Right kidney (tissue), 9 donors: ENCODE data around the gene NUP85.
"Not testable (repeated sequence)": the region's sequence is repeated elsewhere in the genome, so short reads cannot be mapped to it uniquely, and the experiment has no call there.

ENCODE experiments used
- DNase-seq: peaks from one replicate; pipeline ENCODE4 v3.0.0-alpha.2; 2016
- long read RNA-seq, 8 donors: transcript quantifications; one replicate each; lab custom pipeline, GENCODE V29; 2026

The NUP85 gene, protein sequence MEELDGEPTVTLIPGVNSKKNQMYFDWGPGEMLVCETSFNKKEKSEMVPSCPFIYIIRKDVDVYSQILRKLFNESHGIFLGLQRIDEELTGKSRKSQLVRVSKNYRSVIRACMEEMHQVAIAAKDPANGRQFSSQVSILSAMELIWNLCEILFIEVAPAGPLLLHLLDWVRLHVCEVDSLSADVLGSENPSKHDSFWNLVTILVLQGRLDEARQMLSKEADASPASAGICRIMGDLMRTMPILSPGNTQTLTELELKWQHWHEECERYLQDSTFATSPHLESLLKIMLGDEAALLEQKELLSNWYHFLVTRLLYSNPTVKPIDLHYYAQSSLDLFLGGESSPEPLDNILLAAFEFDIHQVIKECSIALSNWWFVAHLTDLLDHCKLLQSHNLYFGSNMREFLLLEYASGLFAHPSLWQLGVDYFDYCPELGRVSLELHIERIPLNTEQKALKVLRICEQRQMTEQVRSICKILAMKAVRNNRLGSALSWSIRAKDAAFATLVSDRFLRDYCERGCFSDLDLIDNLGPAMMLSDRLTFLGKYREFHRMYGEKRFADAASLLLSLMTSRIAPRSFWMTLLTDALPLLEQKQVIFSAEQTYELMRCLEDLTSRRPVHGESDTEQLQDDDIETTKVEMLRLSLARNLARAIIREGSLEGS
- long read RNA-seq, donor 1, transcript NUP85-201 (19 exons, 2,121 nt) = major isoform, 7 of 42 reads
- long read RNA-seq, donor 1, partial matches to known transcripts = 31 of 42 reads
- long read RNA-seq, donor 1, other reads (novel, unspliced or antisense) = 0 of 42 reads
- long read RNA-seq, donor 2, transcript NUP85-201 (19 exons, 2,121 nt) = major isoform, 6 of 14 reads
- long read RNA-seq, donor 2, partial matches to known transcripts = 5 of 14 reads
- long read RNA-seq, donor 2, other reads (novel, unspliced or antisense) = 0 of 14 reads
- long read RNA-seq, donor 3, partial matches to known transcripts = 8 of 13 reads
- long read RNA-seq, donor 3, other reads (novel, unspliced or antisense) = 0 of 13 reads
- long read RNA-seq, donor 4, partial matches to known transcripts = 16 of 22 reads
- long read RNA-seq, donor 4, other reads (novel, unspliced or antisense) = 0 of 22 reads
- long read RNA-seq, donor 5, transcript NUP85-201 (19 exons, 2,121 nt) = major isoform, 9 of 38 reads
- long read RNA-seq, donor 5, partial matches to known transcripts = 26 of 38 reads
- long read RNA-seq, donor 5, other reads (novel, unspliced or antisense) = 0 of 38 reads
- long read RNA-seq, donor 6, partial matches to known transcripts = 9 of 12 reads
- long read RNA-seq, donor 6, other reads (novel, unspliced or antisense) = 0 of 12 reads
- long read RNA-seq, donor 7 = 0 reads
- long read RNA-seq, donor 8, partial matches to known transcripts = 13 of 16 reads
- long read RNA-seq, donor 8, other reads (novel, unspliced or antisense) = 0 of 16 reads

- DNase-seq = peak; percentile 100
Observed at GRCh38 chr17:75205037-75205792, at the start of gene NUP85. Gene NUP85, plus strand, starts transcription at chr17:75205679. Its CDS starts 83 bp downstream, at chr17:75205762.

- DNase-seq = not testable (repeated sequence)
Observed at GRCh38 chr17:75158480-75158879, 47.0 kb upstream of the NUP85 start.

- no peak for DNase-seq
Observed at GRCh38 chr17:75159196-75160031, 46.1 kb upstream of the NUP85 start.

GRCh38 chr17:75160211-75160610 is 45.3 kb upstream of the NUP85 start:
- DNase-seq = no peak

- DNase-seq = no peak
Observed at GRCh38 chr17:75163074-75163473, 42.4 kb upstream of the NUP85 start.

- DNase-seq = not testable (repeated sequence)
Observed at GRCh38 chr17:75164606-75165005, 40.9 kb upstream of the NUP85 start.

- no peak for DNase-seq
Observed at GRCh38 chr17:75168998-75169397, 36.5 kb upstream of the NUP85 start.

DNA sequence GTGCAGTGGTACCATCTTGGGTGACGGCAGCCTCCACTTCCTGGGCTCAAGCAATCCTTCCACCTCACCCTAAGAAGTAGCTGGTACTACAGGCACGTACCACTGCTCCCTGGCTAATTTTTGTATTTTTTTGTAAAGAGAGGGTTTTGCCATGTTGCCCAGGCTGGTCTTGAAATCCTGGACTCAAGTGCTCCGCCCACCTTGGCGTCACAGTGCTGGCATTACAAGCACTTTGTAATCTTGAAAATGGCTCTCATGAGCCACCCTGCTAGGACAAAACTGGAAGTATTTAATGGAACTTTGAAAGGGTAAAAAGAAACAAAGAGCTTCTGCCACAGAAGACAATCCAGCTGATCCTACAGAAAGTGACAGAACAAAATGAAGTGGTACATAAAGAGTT is 32.0 kb upstream of the NUP85 start:
- DNase-seq = no peak

- DNase-seq = no peak
Observed at GRCh38 chr17:75174996-75175395, 30.5 kb upstream of the NUP85 start.

DNA sequence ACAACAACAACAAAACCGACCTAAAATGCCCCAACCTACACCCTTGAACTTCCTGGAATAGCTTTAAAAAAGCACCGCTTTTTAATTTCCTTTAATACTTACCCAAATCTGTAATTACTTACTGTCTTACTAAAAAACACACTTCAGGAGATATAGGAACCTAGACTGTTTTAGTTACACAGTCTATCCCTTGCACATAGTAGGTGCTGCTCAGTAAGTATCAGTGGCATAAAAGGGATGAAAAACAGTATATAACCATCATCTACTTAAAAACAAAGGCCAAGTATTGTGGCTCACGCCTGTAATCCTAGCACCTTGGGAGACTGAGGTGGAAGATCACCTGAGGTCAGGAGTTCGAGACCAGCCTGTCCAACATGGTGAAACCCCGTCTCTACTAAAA is 28.9 kb upstream of the NUP85 start:
- DNase-seq = no peak

GRCh38 chr17:75178453-75178852 is 27.0 kb upstream of the NUP85 start:
- no peak for DNase-seq

DNA sequence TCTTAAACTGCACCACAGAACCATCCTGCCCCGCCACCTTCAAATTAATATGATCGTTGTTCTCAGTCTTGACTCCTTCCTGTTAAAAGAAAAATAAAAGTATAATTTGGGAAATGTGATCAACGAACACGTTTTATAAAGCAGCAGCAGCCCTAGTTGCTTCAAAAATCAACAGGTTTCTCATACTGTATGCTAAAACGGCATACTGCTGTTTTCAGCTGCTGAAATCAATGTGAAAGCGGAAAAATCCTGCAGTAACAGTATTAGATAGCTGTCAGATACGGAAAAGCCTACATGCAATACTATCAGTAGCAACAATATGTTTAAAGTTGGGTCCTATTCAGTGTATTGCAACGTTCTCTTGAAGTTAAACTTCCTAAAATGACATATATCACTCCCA is 24.4 kb upstream of the NUP85 start:
- DNase-seq = no peak

DNA sequence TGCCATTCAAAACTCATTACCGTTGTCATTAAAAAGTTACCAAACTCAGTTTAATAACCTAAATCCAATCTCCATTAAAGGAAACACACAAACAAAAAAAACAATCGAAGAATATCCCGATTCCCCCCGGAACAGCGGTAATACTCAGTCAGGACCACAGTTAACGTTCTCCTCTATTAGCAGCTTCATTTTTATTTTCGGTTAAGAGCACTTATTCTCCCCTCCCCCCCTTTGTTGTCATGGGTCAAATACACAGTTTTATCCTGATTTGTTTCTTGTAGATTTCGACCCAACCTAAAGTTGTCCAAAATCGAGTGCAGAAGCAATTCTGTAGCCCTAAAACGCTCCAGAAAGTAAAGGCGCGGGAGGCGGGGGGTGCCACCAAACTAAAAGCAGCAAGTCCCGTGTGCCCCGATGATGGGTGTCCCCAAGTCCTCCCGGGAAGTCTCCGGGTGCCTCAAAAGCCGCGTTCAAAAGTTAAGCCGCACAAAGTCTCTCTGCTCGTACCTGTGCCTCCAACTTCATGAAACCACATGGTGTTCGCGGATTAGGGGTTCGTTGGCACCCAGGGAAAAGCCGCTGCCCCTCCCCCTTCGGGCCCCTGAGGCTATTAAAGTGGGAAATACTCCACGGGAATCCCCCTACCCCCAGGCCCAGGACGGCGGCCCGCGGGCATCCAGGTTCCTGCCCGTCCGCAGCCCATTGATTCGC is 23.7 kb upstream of the NUP85 start:
- DNase-seq = no peak

- no peak for DNase-seq
Observed at GRCh38 chr17:75182319-75182568, 23.2 kb upstream of the NUP85 start.

DNA sequence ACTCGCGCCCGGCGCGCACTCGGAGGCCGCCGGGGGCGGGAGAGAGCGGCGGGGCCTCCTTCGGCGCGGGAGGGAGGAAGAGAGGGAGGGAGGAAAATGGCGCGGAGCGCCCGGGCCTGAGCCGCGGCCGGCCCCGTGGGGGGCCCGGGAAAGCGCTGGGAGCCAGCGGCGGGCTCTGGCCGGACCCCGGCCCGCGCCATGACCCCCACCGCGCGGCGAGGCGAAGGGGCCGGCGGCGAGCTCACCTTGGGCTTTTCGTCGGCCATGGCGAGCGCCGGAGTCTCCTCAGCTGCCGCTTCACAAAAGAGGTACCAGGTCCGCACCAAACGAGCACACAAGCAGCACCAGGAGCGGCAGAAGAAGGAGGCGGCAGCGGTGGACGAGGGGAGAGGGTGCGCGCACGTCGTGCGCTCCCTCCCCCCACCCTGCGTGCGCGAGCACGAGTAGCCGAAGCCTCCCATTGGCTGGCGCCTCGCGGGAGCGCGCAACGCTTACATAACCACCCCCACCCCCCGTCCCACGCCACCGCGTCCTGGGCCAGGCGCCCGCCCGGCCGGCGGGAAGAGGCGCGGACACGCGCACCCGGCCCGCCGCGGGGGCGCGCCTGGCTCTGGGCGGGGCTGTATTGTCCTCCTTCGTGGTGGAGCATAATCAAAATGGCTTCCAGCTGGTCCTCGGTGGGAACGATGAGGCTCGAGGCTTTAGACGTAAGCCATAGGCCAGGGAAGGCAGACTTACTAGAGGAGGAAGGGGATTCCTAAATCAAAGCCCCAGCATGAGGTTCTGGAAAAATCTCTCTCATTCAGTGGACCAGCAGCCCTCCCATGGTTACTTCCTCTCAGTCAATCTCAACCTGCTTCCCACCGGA is 22.7 kb upstream of the NUP85 start, which contains the start of gene SUMO2:
SUMO2 (minus strand) TSS at position 391 of the 868 bp plus-strand sequence; CDS start at position 266, 125 bp downstream.
- peak; percentile 95 for DNase-seq

DNA sequence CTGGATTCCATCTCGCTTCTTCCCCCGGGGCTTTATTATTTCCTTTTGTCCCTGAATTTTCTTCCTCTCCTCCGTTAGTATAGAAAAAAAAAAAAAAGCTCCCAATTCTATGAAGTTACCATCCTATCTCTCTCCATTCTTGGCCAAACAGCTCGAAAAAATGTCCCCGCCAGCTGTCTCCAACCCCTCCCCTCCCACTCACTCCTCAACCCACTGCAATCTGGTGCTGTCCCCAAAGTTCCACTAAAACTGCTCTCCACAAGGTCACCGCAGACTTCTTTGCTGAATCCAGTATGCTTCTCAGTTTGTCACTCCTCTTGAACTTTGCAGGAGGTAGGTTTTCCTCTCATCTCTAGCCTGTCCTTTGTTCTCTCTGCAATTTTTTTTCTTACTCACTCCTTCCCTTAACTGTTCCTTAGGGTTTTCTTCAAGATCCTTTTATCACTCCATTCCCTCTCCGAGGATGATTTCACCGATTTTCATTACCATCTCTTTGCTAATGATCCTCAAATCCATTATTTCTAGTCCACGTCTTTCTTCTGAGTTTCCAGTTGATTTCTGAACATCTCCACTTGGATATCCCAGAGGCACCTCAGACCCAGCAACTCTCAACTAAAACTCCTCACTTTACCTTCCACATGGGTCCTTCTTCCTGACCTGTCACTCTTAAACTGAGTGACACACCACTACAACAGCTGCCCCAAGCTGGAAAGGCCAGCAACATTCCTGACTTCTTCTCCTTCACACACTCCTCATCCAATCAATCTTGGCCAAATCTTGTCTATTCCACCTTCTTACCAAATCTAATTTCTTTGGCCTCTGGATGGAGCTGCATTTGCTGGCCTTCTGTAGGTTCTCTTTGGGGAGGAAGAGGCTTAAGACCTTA is 21.2 kb upstream of the NUP85 start:
- no peak for DNase-seq

DNA sequence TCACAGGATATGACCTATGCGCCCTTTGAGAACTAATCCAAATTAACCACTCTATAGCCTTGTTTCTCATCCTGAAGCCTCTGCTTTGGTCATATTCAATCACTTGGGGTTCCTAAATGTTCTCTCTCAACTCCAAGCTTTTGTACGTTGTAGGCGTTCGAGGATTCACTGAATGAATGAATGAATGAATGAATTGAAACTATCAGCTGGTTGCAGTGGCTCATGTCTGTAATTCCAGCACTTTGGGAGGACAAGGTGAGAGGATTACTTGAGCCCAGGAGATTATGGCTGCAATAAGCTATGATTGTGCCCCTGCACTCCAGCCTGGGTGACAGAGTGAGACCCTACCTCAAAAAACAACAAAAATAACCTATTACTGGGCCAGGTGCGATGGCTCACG is 16.9 kb upstream of the NUP85 start:
- no peak for DNase-seq

DNA sequence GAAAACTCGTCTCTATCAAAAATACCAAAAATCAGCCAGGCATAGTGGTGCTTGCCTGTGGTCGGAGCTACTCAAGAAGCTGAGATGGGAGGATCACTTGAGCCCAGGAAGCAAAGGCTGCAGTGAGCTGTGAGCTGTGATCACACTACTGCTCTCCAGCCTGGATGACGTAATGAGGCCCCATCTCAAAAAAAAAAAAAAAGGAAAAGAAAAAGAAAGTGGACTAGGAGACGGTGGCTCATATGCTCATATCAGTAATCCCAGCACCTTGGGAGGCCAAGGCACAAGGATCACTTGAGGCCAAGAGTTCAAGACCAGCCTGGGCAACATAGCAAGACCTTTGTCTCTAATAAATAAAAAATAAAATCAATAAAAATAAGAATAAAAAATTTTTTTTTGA is 13.9 kb upstream of the NUP85 start:
- no peak for DNase-seq
